Caco-2 (cell line): ENCODE results near the gene TEX22. TPM values are rescaled to one million over a fixed set of nuclear protein-coding genes. Genes with fewer than 3 reads are reported as not detected.

Experiments used
- BruUV-seq: library from RNA; stranded (reverse); fragments of 400-500 nt; replicated peaks from 2 replicates; lab custom pipeline; 2021; lab: Mats Ljungman, UMichigan
- CTCF ChIA-PET: fragments of 300-600 bp; sonication (Branson Sonifier 250); formaldehyde crosslinking; loops from one replicate; lab custom pipeline; 2022; ENCODE audit warnings: antibody characterized with exemption; lab: Charles Lee
- POLR2A ChIA-PET: fragments of 300-600 bp; sonication (Branson Sonifier 250); formaldehyde crosslinking; loops from one replicate; lab custom pipeline; 2022; ENCODE audit warnings: antibody characterized with exemption; lab: Charles Lee
- DNase-seq, 2 experiments: peaks; one replicate each; pipeline versions ENCODE4 v3.0.0 to v3.0.0-alpha.2; 2020 to 2022
- H3K27me3 ChIP-seq: replicated peaks from 2 replicates; pipeline ENCODE4 v1.6.0; 2011; ENCODE audit warnings: low read length; ENCODE audit not compliant: control insufficient read depth, insufficient read depth
- H3K36me3 ChIP-seq: 2 replicates; pipeline ENCODE4 v1.5.1; 2011; ENCODE audit warnings: low read length; ENCODE audit not compliant: control insufficient read depth, insufficient read depth
- H3K4me1 ChIP-seq: fragments of 250-450 bp; sonication (Bioruptor Pico); 2 replicates; pipeline ENCODE4 v1.5.1; 2020; ENCODE audit warnings: mild to moderate bottlenecking
- H3K4me3 ChIP-seq: 2 replicates; pipeline ENCODE4 v1.5.1; 2011; ENCODE audit warnings: low read depth, mild to moderate bottlenecking, control low read depth, low read length
- H3K9me3 ChIP-seq: fragments of 250-450 bp; sonication (Bioruptor Pico); 2 replicates; pipeline ENCODE4 v1.5.1; 2020; ENCODE audit warnings: mild to moderate bottlenecking, moderate library complexity
- H3K27ac Mint-ChIP-seq: one replicate; pipeline ENCODE4 v1.8.0; 2022; ENCODE audit warnings: mixed read lengths; ENCODE audit not compliant: unreplicated experiment
- H3K27me3 Mint-ChIP-seq: one replicate; pipeline ENCODE4 v1.8.0; 2022; ENCODE audit warnings: mixed read lengths; ENCODE audit not compliant: insufficient read depth, unreplicated experiment
- H3K36me3 Mint-ChIP-seq: one replicate; pipeline ENCODE4 v1.8.0; 2022; ENCODE audit warnings: mild to moderate bottlenecking, mixed read lengths; ENCODE audit not compliant: insufficient read depth, unreplicated experiment
- H3K4me1 Mint-ChIP-seq: one replicate; pipeline ENCODE4 v1.8.0; 2022; ENCODE audit warnings: low read depth, mixed read lengths; ENCODE audit not compliant: unreplicated experiment
- H3K4me3 Mint-ChIP-seq: one replicate; pipeline ENCODE4 v1.8.0; 2022; ENCODE audit warnings: mild to moderate bottlenecking, moderate library complexity, mixed read lengths; ENCODE audit not compliant: unreplicated experiment
- H3K9me3 Mint-ChIP-seq: one replicate; pipeline ENCODE4 v1.8.0; 2022; ENCODE audit warnings: mixed read lengths; ENCODE audit not compliant: unreplicated experiment
- intact Hi-C: fragments of 100-400 bp; cut with micrococcal nuclease; formaldehyde crosslinking; loops from one replicate; pipeline ENCODE4 v1.10.0; 2022; ENCODE audit not compliant: unreplicated experiment
- total RNA-seq: library from RNA; stranded (reverse); gene quantifications from 2 replicates; pipeline ENCODE4 v1.2.3, GENCODE V29; 2022
- TF ChIP-seq, protein P1 (sequence below), 2 experiments: fragments of 200-600 bp in 1 of 2; IDR thresholded peaks; 1 replicate in 1 of 2; 2 replicates in 1 of 2; pipeline versions ENCODE4 v1.5.1 to v1.8.0; 2011 to 2022; ENCODE audit warnings: antibody characterized with exemption in 1 of 2, control low read depth in 1 of 2, inconsistent platforms in 1 of 2, low read depth in 1 of 2, low read length in 1 of 2, mild to moderate bottlenecking in 1 of 2, moderate library complexity in 1 of 2; ENCODE audit not compliant: insufficient read depth in 1 of 2, severe bottlenecking in 1 of 2, unreplicated experiment in 1 of 2

Gene TEX22
- total RNA-seq, 1 experiment from 2014 or later: 0.86 TPM

GRCh38 chr14:105377555-105378182 is 20.7 kb upstream of the TEX22 start:
- H3K27me3 Mint-ChIP-seq: no peaks in the 10 kb centered on the region
- TF ChIP-seq, protein P1, sequence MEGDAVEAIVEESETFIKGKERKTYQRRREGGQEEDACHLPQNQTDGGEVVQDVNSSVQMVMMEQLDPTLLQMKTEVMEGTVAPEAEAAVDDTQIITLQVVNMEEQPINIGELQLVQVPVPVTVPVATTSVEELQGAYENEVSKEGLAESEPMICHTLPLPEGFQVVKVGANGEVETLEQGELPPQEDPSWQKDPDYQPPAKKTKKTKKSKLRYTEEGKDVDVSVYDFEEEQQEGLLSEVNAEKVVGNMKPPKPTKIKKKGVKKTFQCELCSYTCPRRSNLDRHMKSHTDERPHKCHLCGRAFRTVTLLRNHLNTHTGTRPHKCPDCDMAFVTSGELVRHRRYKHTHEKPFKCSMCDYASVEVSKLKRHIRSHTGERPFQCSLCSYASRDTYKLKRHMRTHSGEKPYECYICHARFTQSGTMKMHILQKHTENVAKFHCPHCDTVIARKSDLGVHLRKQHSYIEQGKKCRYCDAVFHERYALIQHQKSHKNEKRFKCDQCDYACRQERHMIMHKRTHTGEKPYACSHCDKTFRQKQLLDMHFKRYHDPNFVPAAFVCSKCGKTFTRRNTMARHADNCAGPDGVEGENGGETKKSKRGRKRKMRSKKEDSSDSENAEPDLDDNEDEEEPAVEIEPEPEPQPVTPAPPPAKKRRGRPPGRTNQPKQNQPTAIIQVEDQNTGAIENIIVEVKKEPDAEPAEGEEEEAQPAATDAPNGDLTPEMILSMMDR (IDR thresholded peaks at IDR 0.05; ENCODE audit: insufficient read depth in 1 of 2, low read depth in 1 of 2, low read length in 1 of 2, severe bottlenecking in 1 of 2, unreplicated experiment in 1 of 2): no peak
- no peaks in the 10 kb centered on the region for H3K4me1 Mint-ChIP-seq
- no peaks in the 10 kb centered on the region for H3K36me3 ChIP-seq
- intact Hi-C loops: no loop called here
- H3K9me3 Mint-ChIP-seq: no peaks in the 10 kb centered on the region
- CTCF ChIA-PET: interaction anchor here (0.5 kb wide), 1 partner anchor 1285 kb away, joined by 6 read pairs; no protein-coding TSS in a partner anchor
- POLR2A ChIA-PET: no interaction called here
- H3K27me3 ChIP-seq: no peaks in the 10 kb centered on the region
- no peaks in the 10 kb centered on the region for H3K4me1 ChIP-seq
- BruUV-seq: no TSS peak
- DNase-seq: no peak
- peaks cover 28% of the 10 kb centered on the region for H3K36me3 Mint-ChIP-seq
- no peak overlapping the region for H3K27ac Mint-ChIP-seq
- no peaks in the 10 kb centered on the region for H3K9me3 ChIP-seq
- no peak overlapping the region for H3K4me3 ChIP-seq
- H3K4me3 Mint-ChIP-seq: no peak overlapping the region

- Histone ChIP-seq H3K4me1 (no peaks in the 10 kb centered on the region), H3K9me3 (no peaks in the 10 kb centered on the region), H3K4me3 (no peak overlapping the region), H3K27me3 (no peaks in the 10 kb centered on the region), H3K36me3 (no peaks in the 10 kb centered on the region)
- Mint-ChIP-seq H3K9me3 (no peaks in the 10 kb centered on the region), H3K4me3 (no peak overlapping the region), H3K36me3 (peaks cover 25% of the 10 kb centered on the region), H3K4me1 (no peaks in the 10 kb centered on the region), H3K27ac (no peak overlapping the region), H3K27me3 (no peaks in the 10 kb centered on the region)
- intact Hi-C loops: no loop called here
- ChIA-PET CTCF (no interaction called here), POLR2A (no interaction called here)
- TF ChIP-seq, protein P1 (IDR thresholded peaks at IDR 0.05; ENCODE audit: insufficient read depth in 1 of 2, low read depth in 1 of 2, low read length in 1 of 2, severe bottlenecking in 1 of 2, unreplicated experiment in 1 of 2): no peak
- BruUV-seq: no TSS peak
- DNase-seq: no peak
These were observed 20.1 kb upstream of the TEX22 start for GRCh38 chr14:105378199-105378598.

DNA sequence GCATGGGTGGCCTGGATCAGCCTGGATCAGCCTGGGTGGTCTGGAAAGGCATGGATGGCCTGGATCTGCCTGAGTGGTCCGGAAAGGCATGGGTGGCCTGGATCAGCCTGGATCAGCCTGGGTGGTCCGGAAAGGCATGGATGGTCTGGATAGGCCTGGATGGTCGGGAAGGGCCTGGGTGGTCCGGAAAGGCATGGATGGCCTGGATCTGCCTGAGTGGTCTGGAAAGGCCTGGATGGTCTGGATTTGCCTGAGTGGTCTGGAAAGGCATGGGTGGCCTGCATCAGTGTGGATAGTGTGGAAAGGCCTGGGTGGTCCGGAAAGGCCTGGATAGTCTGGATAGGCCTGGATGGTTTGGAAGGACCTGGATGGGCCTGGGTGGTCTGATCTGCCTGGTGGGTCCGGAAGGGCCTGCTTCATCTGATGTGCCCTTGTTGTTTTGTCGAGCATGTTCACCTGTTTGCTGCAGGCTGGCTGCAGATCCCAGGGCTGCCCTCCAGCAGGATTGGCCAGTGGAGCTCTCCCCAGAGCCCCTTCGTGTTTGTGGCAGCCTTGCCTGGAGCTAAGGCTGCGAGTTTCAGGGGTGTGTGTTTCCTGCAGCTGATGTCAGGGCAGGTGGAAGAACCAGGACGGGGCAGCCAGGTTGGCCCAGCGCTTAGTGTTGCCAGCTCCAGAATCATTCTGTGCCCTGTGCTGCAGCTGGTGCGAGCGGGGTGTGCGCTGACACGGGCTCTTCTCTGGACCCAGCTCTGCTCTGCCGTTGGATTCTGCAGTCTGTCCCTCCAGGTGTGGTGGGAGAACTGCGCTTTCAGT is 19.3 kb upstream of the TEX22 start:
- TF ChIP-seq, protein P1 (IDR thresholded peaks at IDR 0.05; ENCODE audit: insufficient read depth in 1 of 2, low read depth in 1 of 2, low read length in 1 of 2, severe bottlenecking in 1 of 2, unreplicated experiment in 1 of 2): no peak
- BruUV-seq: no TSS peak
- H3K4me3 Mint-ChIP-seq: no peak overlapping the region
- H3K4me1 Mint-ChIP-seq: no peaks in the 10 kb centered on the region
- intact Hi-C loops: no loop called here
- no peak overlapping the region for H3K27ac Mint-ChIP-seq
- DNase-seq: no peak
- peaks cover 22% of the 10 kb centered on the region for H3K36me3 Mint-ChIP-seq
- no peak overlapping the region for H3K4me3 ChIP-seq
- ChIA-PET CTCF (no interaction called here), POLR2A (no interaction called here)
- H3K27me3 ChIP-seq: no peaks in the 10 kb centered on the region
- no peaks in the 10 kb centered on the region for H3K4me1 ChIP-seq
- no peaks in the 10 kb centered on the region for H3K9me3 ChIP-seq
- H3K36me3 ChIP-seq: no peaks in the 10 kb centered on the region
- H3K27me3 Mint-ChIP-seq: no peaks in the 10 kb centered on the region
- H3K9me3 Mint-ChIP-seq: no peaks in the 10 kb centered on the region
